Vagina (tissue), 2 donors: Measurements from ENCODE around the gene PHTF2. TPM values are rescaled to one million over a fixed set of nuclear protein-coding genes. Genes with fewer than 3 reads are reported as not detected.

ENCODE experiments used
- DNase-seq, 2 donors: peaks; one replicate each; pipeline ENCODE4 v3.0.0-alpha.2; 2017; ENCODE audit errors: extremely low spot score in 2 of 2
- H3K27ac ChIP-seq: fragments of 200-600 bp; sonication (generic); one replicate; pipeline ENCODE4 v1.5.1; 2019
- H3K27me3 ChIP-seq: fragments of 200-600 bp; sonication (generic); one replicate; pipeline ENCODE4 v1.5.1; 2019
- H3K36me3 ChIP-seq, 2 donors: fragments of 200-600 bp; sonication (generic); one replicate each; pipeline ENCODE4 v1.5.1; 2017 to 2019
- H3K4me1 ChIP-seq: fragments of 200-600 bp; sonication (generic); one replicate; pipeline ENCODE4 v1.5.1; 2019
- H3K4me3 ChIP-seq, 2 donors: fragments of 200-600 bp; sonication (generic); 1 replicate in 1 of 2; 2 replicates in 1 of 2; pipeline ENCODE4 v1.5.1; 2016 to 2019
- H3K9me3 ChIP-seq: fragments of 200-600 bp; sonication (generic); one replicate; pipeline ENCODE4 v1.5.1; 2019
- POLR2A ChIP-seq, 2 donors: fragments of 450-650 bp; IDR thresholded peaks; one replicate each; pipeline ENCODE4 v1.6.1; 2017; ENCODE audit warnings: antibody characterized with exemption in 2 of 2, mild to moderate bottlenecking in 2 of 2, moderate library complexity in 2 of 2
- POLR2AphosphoS5 ChIP-seq, 2 donors: sonication (generic); formaldehyde crosslinking; IDR thresholded peaks; one replicate each; pipeline ENCODE4 v1.9.0; 2017; ENCODE audit warnings: antibody characterized with exemption in 2 of 2, mild to moderate bottlenecking in 2 of 2, low read depth in 1 of 2; ENCODE audit not compliant: insufficient read depth in 1 of 2
- intact Hi-C: fragments of 100-400 bp; cut with DNase I; formaldehyde crosslinking; loops from one replicate; pipeline ENCODE4 v1.15.1; 2023
- total RNA-seq: library from RNA; depleted of rRNA; stranded (reverse); fragments of >200 nt; gene quantifications from one replicate; pipeline ENCODE4 v1.2.3, GENCODE V29; 2016
- TF ChIP-seq, protein P1 (sequence below), 3 experiments: fragments of 450-650 bp in 2 of 3; fragments of 200-600 bp in 1 of 3; sonication (generic) in 1 of 3; IDR thresholded peaks; one replicate each; pipeline ENCODE4 v1.5.1; 2017 to 2019; ENCODE audit warnings: antibody characterized with exemption in 3 of 3, mild to moderate bottlenecking in 2 of 3, moderate library complexity in 2 of 3

The PHTF2 gene
- total RNA-seq, 1 donor from 2014 or later = 12.0 TPM

DNA sequence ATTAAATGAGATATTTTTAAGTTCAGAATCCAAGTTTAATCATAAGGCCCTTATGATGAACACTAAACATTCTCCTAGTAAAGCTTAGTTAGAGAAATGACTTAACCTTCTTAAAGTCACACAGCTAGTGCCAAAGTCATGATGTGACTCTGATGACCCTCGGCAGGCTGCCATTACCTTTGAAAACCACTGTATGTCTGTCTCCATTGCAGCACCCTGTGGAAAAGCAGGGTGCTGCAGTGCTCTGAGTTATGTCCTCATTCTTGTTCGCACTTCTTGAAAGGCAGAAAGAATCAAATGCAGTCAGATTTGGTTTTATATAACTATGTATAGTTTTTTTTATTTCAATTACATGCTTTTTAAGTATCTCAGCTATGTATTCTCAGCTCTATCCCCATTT, 105.0 kb downstream of the PHTF2 start:
- no peak overlapping the region for H3K4me3 ChIP-seq
- H3K27ac ChIP-seq = no peak overlapping the region
- intact Hi-C loops = no loop called here
- TF ChIP-seq POLR2AphosphoS5 (IDR thresholded peaks at IDR 0.05; ENCODE audit: insufficient read depth in 1 of 2, low read depth in 1 of 2) (no peak), POLR2A (IDR thresholded peaks at IDR 0.05) (no peak)
- TF ChIP-seq, protein P1, sequence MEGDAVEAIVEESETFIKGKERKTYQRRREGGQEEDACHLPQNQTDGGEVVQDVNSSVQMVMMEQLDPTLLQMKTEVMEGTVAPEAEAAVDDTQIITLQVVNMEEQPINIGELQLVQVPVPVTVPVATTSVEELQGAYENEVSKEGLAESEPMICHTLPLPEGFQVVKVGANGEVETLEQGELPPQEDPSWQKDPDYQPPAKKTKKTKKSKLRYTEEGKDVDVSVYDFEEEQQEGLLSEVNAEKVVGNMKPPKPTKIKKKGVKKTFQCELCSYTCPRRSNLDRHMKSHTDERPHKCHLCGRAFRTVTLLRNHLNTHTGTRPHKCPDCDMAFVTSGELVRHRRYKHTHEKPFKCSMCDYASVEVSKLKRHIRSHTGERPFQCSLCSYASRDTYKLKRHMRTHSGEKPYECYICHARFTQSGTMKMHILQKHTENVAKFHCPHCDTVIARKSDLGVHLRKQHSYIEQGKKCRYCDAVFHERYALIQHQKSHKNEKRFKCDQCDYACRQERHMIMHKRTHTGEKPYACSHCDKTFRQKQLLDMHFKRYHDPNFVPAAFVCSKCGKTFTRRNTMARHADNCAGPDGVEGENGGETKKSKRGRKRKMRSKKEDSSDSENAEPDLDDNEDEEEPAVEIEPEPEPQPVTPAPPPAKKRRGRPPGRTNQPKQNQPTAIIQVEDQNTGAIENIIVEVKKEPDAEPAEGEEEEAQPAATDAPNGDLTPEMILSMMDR (IDR thresholded peaks at IDR 0.05) = no peak
- no peaks in the 10 kb centered on the region for H3K4me1 ChIP-seq
- DNase-seq = no peak
- no peaks in the 10 kb centered on the region for H3K9me3 ChIP-seq
- H3K27me3 ChIP-seq = no peaks in the 10 kb centered on the region
- no peaks in the 10 kb centered on the region for H3K36me3 ChIP-seq

DNA sequence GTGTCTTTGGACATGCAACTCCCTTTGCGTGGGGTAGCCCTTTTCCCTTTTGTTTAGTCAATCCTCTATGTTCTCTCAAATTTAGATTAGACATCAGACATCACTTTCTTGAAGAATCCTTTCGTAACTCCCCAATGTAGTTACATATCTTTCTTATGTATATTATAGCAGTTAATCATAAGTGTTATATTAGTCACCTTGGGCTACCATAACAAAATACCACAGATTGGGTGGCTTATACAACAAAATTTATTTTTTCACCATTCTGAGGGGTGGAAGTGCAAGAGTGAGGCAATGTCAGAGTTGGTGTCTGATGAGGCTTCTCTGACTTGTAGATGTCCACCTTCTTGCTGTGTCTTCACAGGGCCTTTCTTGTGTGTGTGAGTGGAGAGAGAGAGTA, 105.7 kb downstream of the PHTF2 start:
- Histone ChIP-seq H3K9me3 (no peaks in the 10 kb centered on the region), H3K27me3 (no peaks in the 10 kb centered on the region), H3K4me1 (no peaks in the 10 kb centered on the region), H3K27ac (no peak overlapping the region), H3K36me3 (peaks cover 0 to 3% of the 10 kb centered on the region in 2 donors), H3K4me3 (no peak overlapping the region)
- TF ChIP-seq, protein P1 (IDR thresholded peaks at IDR 0.05) = no peak
- TF ChIP-seq POLR2A (IDR thresholded peaks at IDR 0.05) = no peak
- no peak for TF ChIP-seq POLR2AphosphoS5 (IDR thresholded peaks at IDR 0.05; ENCODE audit: insufficient read depth in 1 of 2, low read depth in 1 of 2)
- intact Hi-C loops = no loop called here
- no peak for DNase-seq

DNA sequence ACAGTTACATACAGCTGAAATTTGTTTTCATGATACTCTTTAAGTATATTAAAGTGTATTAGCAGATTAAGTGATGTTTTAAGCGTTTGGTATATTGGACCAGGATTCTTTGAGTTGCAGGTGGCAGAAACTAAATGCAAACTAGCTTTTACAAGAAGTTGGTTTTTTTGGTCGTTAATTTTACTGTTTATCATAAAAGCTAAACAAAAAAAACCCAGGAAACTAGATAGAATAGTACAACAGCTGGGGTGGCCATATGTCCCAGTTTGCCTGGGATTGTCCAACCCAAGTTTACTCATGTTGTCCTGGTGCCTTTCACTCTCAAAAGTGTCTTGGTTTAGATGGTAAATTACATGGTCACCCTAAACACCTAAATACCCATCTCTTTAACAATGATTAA, 108.7 kb downstream of the PHTF2 start:
- intact Hi-C loops = no loop called here
- Histone ChIP-seq H3K36me3 (peaks cover 0 to 14% of the 10 kb centered on the region in 2 donors), H3K4me3 (no peak overlapping the region), H3K27me3 (no peaks in the 10 kb centered on the region), H3K9me3 (no peaks in the 10 kb centered on the region), H3K4me1 (no peaks in the 10 kb centered on the region), H3K27ac (no peak overlapping the region)
- no peak for DNase-seq
- TF ChIP-seq, protein P1 (IDR thresholded peaks at IDR 0.05) = no peak
- TF ChIP-seq POLR2A (IDR thresholded peaks at IDR 0.05) (no peak), POLR2AphosphoS5 (IDR thresholded peaks at IDR 0.05; ENCODE audit: insufficient read depth in 1 of 2, low read depth in 1 of 2) (no peak)

DNA sequence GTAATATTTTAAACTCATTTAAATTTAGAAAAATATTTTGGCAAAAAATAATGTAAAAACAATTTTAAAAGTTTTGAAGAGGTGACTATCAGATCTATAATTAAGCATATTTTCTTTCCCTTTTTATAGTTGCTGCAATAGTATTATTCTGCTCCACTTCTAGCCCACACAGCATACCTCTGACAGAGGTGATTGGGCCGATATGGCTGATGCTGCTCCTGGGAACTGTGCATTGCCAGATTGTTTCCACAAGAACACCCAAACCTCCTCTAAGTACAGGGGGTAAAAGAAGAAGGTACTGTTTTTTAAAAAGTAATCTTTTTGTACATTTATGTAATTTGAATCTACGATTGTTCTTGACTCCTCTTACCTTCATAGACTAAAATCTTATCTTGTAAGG, 110.1 kb downstream of the PHTF2 start:
- Histone ChIP-seq H3K36me3 (peaks cover 0 to 14% of the 10 kb centered on the region in 2 donors), H3K9me3 (no peaks in the 10 kb centered on the region), H3K27ac (no peak overlapping the region), H3K4me3 (no peak overlapping the region), H3K27me3 (no peaks in the 10 kb centered on the region), H3K4me1 (no peaks in the 10 kb centered on the region)
- TF ChIP-seq POLR2A (IDR thresholded peaks at IDR 0.05) (no peak), POLR2AphosphoS5 (IDR thresholded peaks at IDR 0.05; ENCODE audit: insufficient read depth in 1 of 2, low read depth in 1 of 2) (no peak)
- TF ChIP-seq, protein P1 (IDR thresholded peaks at IDR 0.05) = no peak
- DNase-seq = no peak
- intact Hi-C loops = no loop called here

DNA sequence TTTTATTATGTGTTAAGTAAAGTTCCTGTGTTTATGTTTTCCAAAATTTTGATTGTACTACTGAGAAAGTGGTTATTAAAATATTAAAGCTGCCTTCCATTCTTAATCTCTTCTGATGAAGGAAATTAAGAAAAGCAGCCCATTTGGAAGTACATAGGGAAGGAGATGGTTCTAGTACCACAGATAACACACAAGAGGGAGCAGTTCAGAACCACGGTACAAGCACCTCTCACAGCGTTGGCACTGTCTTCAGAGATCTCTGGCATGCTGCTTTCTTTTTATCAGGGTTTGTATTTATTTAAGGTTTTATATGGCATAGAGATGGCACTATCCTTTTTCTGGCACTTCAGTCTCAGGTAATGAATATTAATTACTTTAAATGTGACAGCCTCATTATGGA, 111.6 kb downstream of the PHTF2 start:
- Histone ChIP-seq H3K9me3 (no peaks in the 10 kb centered on the region), H3K27me3 (no peaks in the 10 kb centered on the region), H3K4me3 (no peak overlapping the region), H3K4me1 (no peaks in the 10 kb centered on the region), H3K36me3 (peaks cover 0 to 14% of the 10 kb centered on the region in 2 donors), H3K27ac (no peak overlapping the region)
- DNase-seq = no peak
- TF ChIP-seq POLR2AphosphoS5 (IDR thresholded peaks at IDR 0.05; ENCODE audit: insufficient read depth in 1 of 2, low read depth in 1 of 2) (no peak), POLR2A (IDR thresholded peaks at IDR 0.05) (no peak)
- TF ChIP-seq, protein P1 (IDR thresholded peaks at IDR 0.05) = no peak
- intact Hi-C loops = no loop called here
